Gastroesophageal sphincter (tissue), 3 donors: Measurements from ENCODE around the gene HAUS7.

Experiments used
- CTCF ChIP-seq, 4 experiments: fragments of 200-600 bp in 2 of 4; fragments of 450-650 bp in 2 of 4; sonication (generic) in 1 of 4; IDR thresholded peaks; one replicate each; pipeline ENCODE4 v1.5.1; 2017 to 2019; ENCODE audit warnings: antibody characterized with exemption in 4 of 4, mild to moderate bottlenecking in 2 of 4, moderate library complexity in 2 of 4
- POLR2A ChIP-seq, 2 donors: fragments of 450-650 bp; IDR thresholded peaks; one replicate each; pipeline ENCODE4 v1.6.1; 2017; ENCODE audit warnings: antibody characterized with exemption in 2 of 2, mild to moderate bottlenecking in 2 of 2, moderate library complexity in 1 of 2
- POLR2AphosphoS5 ChIP-seq: sonication (generic); formaldehyde crosslinking; IDR thresholded peaks from one replicate; pipeline ENCODE4 v1.6.1; 2017; ENCODE audit warnings: antibody characterized with exemption

- TF ChIP-seq CTCF (IDR thresholded peaks at IDR 0.05) (no peak), POLR2A (IDR thresholded peaks at IDR 0.05) (no peak), POLR2AphosphoS5 (no peak)
These were observed 42.9 kb upstream of the HAUS7 start for GRCh38 chrX:153513265-153513664.
